Astrocyte of the hippocampus (primary cell): Measurements from ENCODE around the gene CADM3.

Experiments used
- DNase-seq: peaks from one replicate; pipeline ENCODE4 v3.0.0; 2011; ENCODE audit warnings: low read depth, low spot score

Gene CADM3

GRCh38 chr1:159173320-159173719 is 1.9 kb downstream of the CADM3 start:
- DNase-seq: no peak

GRCh38 chr1:159175571-159175970 is 4.2 kb downstream of the CADM3 start:
- DNase-seq: no peak

GRCh38 chr1:159177272-159177907 is 6.0 kb downstream of the CADM3 start:
- peak; percentile 87 for DNase-seq

GRCh38 chr1:159179906-159180305 is 8.5 kb downstream of the CADM3 start:
- DNase-seq: no peak

- no peak for DNase-seq
These were observed 9.1 kb downstream of the CADM3 start for GRCh38 chr1:159180516-159180915.

- DNase-seq: no peak
These were observed 10.1 kb downstream of the CADM3 start for GRCh38 chr1:159181328-159182024.

- no peak for DNase-seq
These were observed 12.8 kb downstream of the CADM3 start for GRCh38 chr1:159184201-159184600.

- DNase-seq: no peak
These were observed 13.7 kb downstream of the CADM3 start for GRCh38 chr1:159185121-159185520.

GRCh38 chr1:159187033-159187432 is 15.6 kb downstream of the CADM3 start:
- no peak for DNase-seq

- no peak for DNase-seq
These were observed 16.4 kb downstream of the CADM3 start for GRCh38 chr1:159187647-159188374.

GRCh38 chr1:159188375-159188788 is 17.0 kb downstream of the CADM3 start:
- peak; percentile 65 for DNase-seq

GRCh38 chr1:159190441-159190840 is 19.0 kb downstream of the CADM3 start:
- DNase-seq: no peak

GRCh38 chr1:159196543-159196942 is 25.1 kb downstream of the CADM3 start:
- no peak for DNase-seq

GRCh38 chr1:159197561-159198557 is 26.4 kb downstream of the CADM3 start:
- peak; percentile 86 for DNase-seq

GRCh38 chr1:159199901-159200300 is 28.5 kb downstream of the CADM3 start:
- DNase-seq: no peak

- DNase-seq: no peak
These were observed 29.4 kb downstream of the CADM3 start for GRCh38 chr1:159200769-159201168.

GRCh38 chr1:159201642-159202041 is 30.2 kb downstream of the CADM3 start:
- DNase-seq: no peak

- no peak for DNase-seq
These were observed 32.2 kb downstream of the CADM3 start for GRCh38 chr1:159203610-159204009.

- no peak for DNase-seq
These were observed 33.0 kb downstream of the CADM3 start, which contains the start of gene ACKR1 for GRCh38 chr1:159204161-159205141. TSS of gene ACKR1 (plus strand) at chr1:159204875. CDS start at chr1:159204960, 85 bp downstream.

GRCh38 chr1:159205225-159205624 is 33.8 kb downstream of the CADM3 start:
- DNase-seq: no peak
